ENCODE data around the gene ADNP. TPM values are rescaled to one million over a fixed set of nuclear protein-coding genes. Genes with fewer than 3 reads are reported as not detected.

The ADNP gene
- total and polyA plus RNA-seq, 2 of the 13 experiments (the other 11 are each of a cell fraction or from before 2014, with no cell fraction given), result 21.0 to 21.5 TPM

DNA sequence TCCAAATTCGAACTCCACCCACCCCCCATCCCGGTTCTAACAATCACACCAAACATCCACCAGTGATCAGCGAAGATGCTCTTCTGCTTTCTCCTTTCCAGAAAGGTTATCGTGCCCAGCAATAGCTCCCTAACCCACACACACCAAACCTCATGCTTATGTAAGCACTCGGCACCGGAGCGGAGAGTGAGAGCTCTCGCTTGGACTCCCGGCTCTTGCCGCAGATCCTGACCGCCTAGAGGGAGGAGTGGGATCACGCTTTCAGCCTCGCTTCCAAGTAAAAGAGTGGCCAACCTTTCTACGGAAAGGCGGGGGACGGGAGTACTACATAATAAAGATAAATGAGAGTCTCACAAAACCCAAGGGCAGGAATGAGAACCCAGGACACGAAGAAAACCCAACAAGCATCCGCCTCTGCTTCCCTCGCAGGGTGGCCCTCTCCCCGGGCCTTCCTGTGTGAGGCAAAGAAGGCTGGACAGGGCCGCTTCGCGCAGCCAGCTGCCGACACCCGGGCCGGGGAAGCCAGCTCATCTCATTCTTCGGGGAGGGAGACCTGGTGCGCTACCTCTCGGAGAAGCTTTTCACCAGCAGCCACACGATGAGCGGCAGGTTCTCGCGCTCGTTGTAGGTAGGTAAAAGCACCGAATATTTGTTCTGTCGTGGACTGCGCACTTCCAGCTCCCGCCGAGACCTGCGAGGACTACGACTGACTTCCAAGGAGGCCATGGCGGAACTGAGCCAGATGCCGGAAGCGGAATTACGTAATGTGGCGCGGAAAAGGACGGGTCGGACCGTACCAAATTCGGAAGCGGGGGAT lies 26.8 kb upstream of the ADNP start, which contains the start of gene DPM1:
DPM1 (minus strand) TSS at position 735 of the 817 bp plus-strand sequence; CDS start at position 726, 9 bp downstream.
- peak; percentile 59 for FAIRE-seq
- CTCF ChIA-PET (ENCODE audit: low intra/inter-chr PET ratio, low total read pairs), result interaction anchor here (1.9 to 2.3 kb wide), 2 partner anchors 29 to 140 kb away, joined by 7 to 9 read pairs; no protein-coding TSS in a partner anchor
- BruUV-seq (replicated peaks), result TSS peak; percentile 58
- no peak for TF ChIP-seq ZNF670 (CRISPR knock-in tag; IDR thresholded peaks at IDR 0.05; ENCODE audit: borderline replicate concordance)
- TF ChIP-seq, protein P1, sequence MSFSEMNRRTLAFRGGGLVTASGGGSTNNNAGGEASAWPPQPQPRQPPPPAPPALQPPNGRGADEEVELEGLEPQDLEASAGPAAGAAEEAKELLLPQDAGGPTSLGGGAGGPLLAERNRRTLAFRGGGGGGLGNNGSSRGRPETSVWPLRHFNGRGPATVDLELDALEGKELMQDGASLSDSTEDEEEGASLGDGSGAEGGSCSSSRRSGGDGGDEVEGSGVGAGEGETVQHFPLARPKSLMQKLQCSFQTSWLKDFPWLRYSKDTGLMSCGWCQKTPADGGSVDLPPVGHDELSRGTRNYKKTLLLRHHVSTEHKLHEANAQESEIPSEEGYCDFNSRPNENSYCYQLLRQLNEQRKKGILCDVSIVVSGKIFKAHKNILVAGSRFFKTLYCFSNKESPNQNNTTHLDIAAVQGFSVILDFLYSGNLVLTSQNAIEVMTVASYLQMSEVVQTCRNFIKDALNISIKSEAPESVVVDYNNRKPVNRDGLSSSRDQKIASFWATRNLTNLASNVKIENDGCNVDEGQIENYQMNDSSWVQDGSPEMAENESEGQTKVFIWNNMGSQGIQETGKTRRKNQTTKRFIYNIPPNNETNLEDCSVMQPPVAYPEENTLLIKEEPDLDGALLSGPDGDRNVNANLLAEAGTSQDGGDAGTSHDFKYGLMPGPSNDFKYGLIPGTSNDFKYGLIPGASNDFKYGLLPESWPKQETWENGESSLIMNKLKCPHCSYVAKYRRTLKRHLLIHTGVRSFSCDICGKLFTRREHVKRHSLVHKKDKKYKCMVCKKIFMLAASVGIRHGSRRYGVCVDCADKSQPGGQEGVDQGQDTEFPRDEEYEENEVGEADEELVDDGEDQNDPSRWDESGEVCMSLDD (CRISPR knock-in tag; IDR thresholded peaks at IDR 0.05; ENCODE audit: borderline replicate concordance), result no peak
- TF ChIP-seq SALL2 (CRISPR knock-in tag; IDR thresholded peaks at IDR 0.05), result peak; percentile 76; the same call in 1 of the 2 replicates
- TF ChIP-seq, protein P2, sequence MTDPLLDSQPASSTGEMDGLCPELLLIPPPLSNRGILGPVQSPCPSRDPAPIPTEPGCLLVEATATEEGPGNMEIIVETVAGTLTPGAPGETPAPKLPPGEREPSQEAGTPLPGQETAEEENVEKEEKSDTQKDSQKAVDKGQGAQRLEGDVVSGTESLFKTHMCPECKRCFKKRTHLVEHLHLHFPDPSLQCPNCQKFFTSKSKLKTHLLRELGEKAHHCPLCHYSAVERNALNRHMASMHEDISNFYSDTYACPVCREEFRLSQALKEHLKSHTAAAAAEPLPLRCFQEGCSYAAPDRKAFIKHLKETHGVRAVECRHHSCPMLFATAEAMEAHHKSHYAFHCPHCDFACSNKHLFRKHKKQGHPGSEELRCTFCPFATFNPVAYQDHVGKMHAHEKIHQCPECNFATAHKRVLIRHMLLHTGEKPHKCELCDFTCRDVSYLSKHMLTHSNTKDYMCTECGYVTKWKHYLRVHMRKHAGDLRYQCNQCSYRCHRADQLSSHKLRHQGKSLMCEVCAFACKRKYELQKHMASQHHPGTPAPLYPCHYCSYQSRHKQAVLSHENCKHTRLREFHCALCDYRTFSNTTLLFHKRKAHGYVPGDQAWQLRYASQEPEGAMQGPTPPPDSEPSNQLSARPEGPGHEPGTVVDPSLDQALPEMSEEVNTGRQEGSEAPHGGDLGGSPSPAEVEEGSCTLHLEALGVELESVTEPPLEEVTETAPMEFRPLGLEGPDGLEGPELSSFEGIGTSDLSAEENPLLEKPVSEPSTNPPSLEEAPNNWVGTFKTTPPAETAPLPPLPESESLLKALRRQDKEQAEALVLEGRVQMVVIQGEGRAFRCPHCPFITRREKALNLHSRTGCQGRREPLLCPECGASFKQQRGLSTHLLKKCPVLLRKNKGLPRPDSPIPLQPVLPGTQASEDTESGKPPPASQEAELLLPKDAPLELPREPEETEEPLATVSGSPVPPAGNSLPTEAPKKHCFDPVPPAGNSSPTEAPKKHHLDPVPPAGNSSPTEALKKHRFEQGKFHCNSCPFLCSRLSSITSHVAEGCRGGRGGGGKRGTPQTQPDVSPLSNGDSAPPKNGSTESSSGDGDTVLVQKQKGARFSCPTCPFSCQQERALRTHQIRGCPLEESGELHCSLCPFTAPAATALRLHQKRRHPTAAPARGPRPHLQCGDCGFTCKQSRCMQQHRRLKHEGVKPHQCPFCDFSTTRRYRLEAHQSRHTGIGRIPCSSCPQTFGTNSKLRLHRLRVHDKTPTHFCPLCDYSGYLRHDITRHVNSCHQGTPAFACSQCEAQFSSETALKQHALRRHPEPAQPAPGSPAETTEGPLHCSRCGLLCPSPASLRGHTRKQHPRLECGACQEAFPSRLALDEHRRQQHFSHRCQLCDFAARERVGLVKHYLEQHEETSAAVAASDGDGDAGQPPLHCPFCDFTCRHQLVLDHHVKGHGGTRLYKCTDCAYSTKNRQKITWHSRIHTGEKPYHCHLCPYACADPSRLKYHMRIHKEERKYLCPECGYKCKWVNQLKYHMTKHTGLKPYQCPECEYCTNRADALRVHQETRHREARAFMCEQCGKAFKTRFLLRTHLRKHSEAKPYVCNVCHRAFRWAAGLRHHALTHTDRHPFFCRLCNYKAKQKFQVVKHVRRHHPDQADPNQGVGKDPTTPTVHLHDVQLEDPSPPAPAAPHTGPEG (CRISPR knock-in tag; IDR thresholded peaks at IDR 0.05), result peak; percentile 75
- TF ChIP-seq ZNF652 (CRISPR knock-in tag; IDR thresholded peaks at IDR 0.05; ENCODE audit: borderline replicate concordance, low read depth), result peak; percentile 12; the same call in 1 of the 2 replicates
- no peak for TF ChIP-seq ZNF24 (IDR thresholded peaks at IDR 0.05)
- TF ChIP-seq, protein P3, sequence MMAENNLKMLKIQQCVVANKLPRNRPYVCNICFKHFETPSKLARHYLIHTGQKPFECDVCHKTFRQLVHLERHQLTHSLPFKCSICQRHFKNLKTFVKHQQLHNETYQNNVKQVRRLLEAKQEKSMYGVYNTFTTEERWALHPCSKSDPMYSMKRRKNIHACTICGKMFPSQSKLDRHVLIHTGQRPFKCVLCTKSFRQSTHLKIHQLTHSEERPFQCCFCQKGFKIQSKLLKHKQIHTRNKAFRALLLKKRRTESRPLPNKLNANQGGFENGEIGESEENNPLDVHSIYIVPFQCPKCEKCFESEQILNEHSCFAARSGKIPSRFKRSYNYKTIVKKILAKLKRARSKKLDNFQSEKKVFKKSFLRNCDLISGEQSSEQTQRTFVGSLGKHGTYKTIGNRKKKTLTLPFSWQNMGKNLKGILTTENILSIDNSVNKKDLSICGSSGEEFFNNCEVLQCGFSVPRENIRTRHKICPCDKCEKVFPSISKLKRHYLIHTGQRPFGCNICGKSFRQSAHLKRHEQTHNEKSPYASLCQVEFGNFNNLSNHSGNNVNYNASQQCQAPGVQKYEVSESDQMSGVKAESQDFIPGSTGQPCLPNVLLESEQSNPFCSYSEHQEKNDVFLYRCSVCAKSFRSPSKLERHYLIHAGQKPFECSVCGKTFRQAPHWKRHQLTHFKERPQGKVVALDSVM (CRISPR knock-in tag; IDR thresholded peaks at IDR 0.05), result 0 out of 2 replicates have a peak, but pooled peaks have one; percentile 30
- TF ChIP-seq FOXO1 (CRISPR knock-in tag; IDR thresholded peaks at IDR 0.05), result no peak; the same call in none of the 2 replicates
- TF ChIP-seq ZNF20 (CRISPR knock-in tag; IDR thresholded peaks at IDR 0.05), result no peak
- TF ChIP-seq ZNF10 (CRISPR knock-in tag; IDR thresholded peaks at IDR 0.05; ENCODE audit: borderline replicate concordance, low read depth), result no peak
- TF ChIP-seq ZNF44 (CRISPR knock-in tag; IDR thresholded peaks at IDR 0.05), result no peak

More for the DNA sequence above, 26.8 kb upstream of the ADNP start, which contains the start of gene DPM1:
- Histone ChIP-seq H3K79me2 (ENCODE audit: insufficient read depth, low read length) (peaks cover 78% of the 10 kb centered on the region), H3K4me1 (ENCODE audit: insufficient read depth, low read length) (peaks cover 44% of the 10 kb centered on the region), H4K20me1 (ENCODE audit: insufficient read depth, low read length) (peaks cover 48% of the 10 kb centered on the region), H3K36me3 (replicated peaks in 1 of 2; ENCODE audit: control insufficient read depth in 1 of 2, insufficient read depth in 2 of 2, low read length in 2 of 2) (peaks cover 2 to 24% of the 10 kb centered on the region in 2 experiments), H2AFZ (ENCODE audit: low read length) (peak within 1 kb of the TSS; percentile 90), H3K27ac (ENCODE audit: extremely low read length, insufficient read depth, low read length) (peak within 1 kb of the TSS; percentile 86), H3K4me3 (replicated peaks in 1 of 3; ENCODE audit: insufficient read depth in 1 of 3, low read depth in 2 of 3, low read length in 3 of 3) (peak within 1 kb of the TSS; percentile 85 to 97 (median 97)), H3K9ac (ENCODE audit: insufficient read depth, low read depth, low read length) (peak within 1 kb of the TSS; percentile 94), H3K4me2 (ENCODE audit: low read depth, low read length) (peak within 1 kb of the TSS; percentile 94), H3K27me3 (ENCODE audit: control insufficient read depth in 1 of 2, insufficient read depth in 2 of 2, low read length in 2 of 2) (no peaks in the 10 kb centered on the region; a peak in 1 of 5 replicates), H3K9me3 (ENCODE audit: low read length) (no peaks in the 10 kb centered on the region)
- DNase-seq (ENCODE audit: low spot score), result peak; percentile 71
- peak; percentile 89 for ATAC-seq
- WGBS (ENCODE audit: low lambda C conversion rate), result 1% methylated on average over 51 of the region's 52 CpGs
- POLR2A ChIA-PET, result interaction anchor here (0.6 to 3.8 kb wide), 27 partner anchors 10 to 842 kb away, joined by 3 to 87 read pairs (median 3); partner anchors contain the start of genes ADNP and BCAS4
- in situ Hi-C loops (cut with HindIII; ENCODE audit: extremely low pct_ligation_motif_present, low pct_unique_long_range_greater_than_20kb), result no loop called here
- intact Hi-C loops (cut with micrococcal nuclease; ENCODE audit: unreplicated experiment), result loop anchor here (1.0 to 2.0 kb wide), 3 partner anchors 27 to 140 kb away; no protein-coding TSS in a partner anchor

Data from HepG2 (cell line).